ENCODE measurements around the gene ALPI. TPM values are rescaled to one million over a fixed set of nuclear protein-coding genes. Genes with fewer than 3 reads are reported as not detected.

ALPI gene
- total RNA-seq, 1 donor, result not detected

GRCh38 chr2:232508251-232508650 is 52.3 kb downstream of the ALPI start:
- DNase-seq (ENCODE audit: insufficient read length, low spot score, missing footprints), result no peak
- Histone ChIP-seq H3K36me3 (ENCODE audit: insufficient read depth, low read length) (no peaks in the 10 kb centered on the region), H3K4me3 (ENCODE audit: insufficient read depth, low read length) (no peak overlapping the region), H4K20me1 (ENCODE audit: insufficient read depth, low read length) (no peaks in the 10 kb centered on the region), H3K9me3 (ENCODE audit: low read depth, low read length) (no peaks in the 10 kb centered on the region), H3K27ac (ENCODE audit: low read depth, low read length) (no peak overlapping the region), H3K4me2 (ENCODE audit: insufficient read depth, low read length) (no peak overlapping the region), H3K79me2 (ENCODE audit: insufficient read depth, low read length) (no peaks in the 10 kb centered on the region), H3K27me3 (ENCODE audit: insufficient read depth, low read length) (peaks cover 26% of the 10 kb centered on the region), H3K4me1 (ENCODE audit: insufficient read depth, low read length) (no peaks in the 10 kb centered on the region), H2AFZ (ENCODE audit: low read length) (no peak overlapping the region)
- no peak for TF ChIP-seq CTCF (IDR thresholded peaks at IDR 0.05; ENCODE audit: extremely low read depth, low read depth, low read length)

Other genes with a start within 250 kb of the ALPI start
- gene ALPP, start 77.4 kb upstream of the ALPI start, total RNA-seq, result not detected in 2 replicates
- not detected in 2 replicates for gene ALPG, start 49.3 kb upstream of the ALPI start, total RNA-seq
- gene ECEL1, start 31.7 kb downstream of the ALPI start, total RNA-seq, result not detected in 2 replicates
- gene PRSS56, start 64.2 kb downstream of the ALPI start, total RNA-seq, result not detected in 2 replicates
- not detected in 2 replicates for gene CHRND, start 70.0 kb downstream of the ALPI start, total RNA-seq
- gene CHRNG, start 83.5 kb downstream of the ALPI start, total RNA-seq, result not detected in 2 replicates
- 5.8 and 6.8 TPM in 2 replicates for gene TIGD1, start 94.4 kb downstream of the ALPI start, total RNA-seq
- gene EIF4E2, start 94.5 kb downstream of the ALPI start, total RNA-seq, result 70.6 and 83.7 TPM in 2 replicates
- gene EFHD1, start 177.5 kb downstream of the ALPI start, total RNA-seq, result 2.4 and 3.6 TPM in 2 replicates
- gene GIGYF2, start 241.2 kb downstream of the ALPI start, total RNA-seq, result 57.2 and 60.7 TPM in 2 replicates